GM18951 (cell line): ENCODE data around the gene AK8.

Experiments used
- POLR2A ChIP-seq: IDR thresholded peaks from 4 replicates; pipeline ENCODE4 v1.6.1; 2011; ENCODE audit warnings: mild to moderate bottlenecking; ENCODE audit not compliant: insufficient read length, insufficient read depth; ENCODE audit errors: extremely low read depth
- in situ Hi-C: fragments of 300-500 bp; cut with MboI; formaldehyde crosslinking; loops from one replicate; pipeline ENCODE4 v1.12.0; 2022; ENCODE audit warnings: low sequenced_read_pairs, mixed read lengths, inconsistent platforms; ENCODE audit not compliant: unreplicated experiment

The AK8 gene

DNA sequence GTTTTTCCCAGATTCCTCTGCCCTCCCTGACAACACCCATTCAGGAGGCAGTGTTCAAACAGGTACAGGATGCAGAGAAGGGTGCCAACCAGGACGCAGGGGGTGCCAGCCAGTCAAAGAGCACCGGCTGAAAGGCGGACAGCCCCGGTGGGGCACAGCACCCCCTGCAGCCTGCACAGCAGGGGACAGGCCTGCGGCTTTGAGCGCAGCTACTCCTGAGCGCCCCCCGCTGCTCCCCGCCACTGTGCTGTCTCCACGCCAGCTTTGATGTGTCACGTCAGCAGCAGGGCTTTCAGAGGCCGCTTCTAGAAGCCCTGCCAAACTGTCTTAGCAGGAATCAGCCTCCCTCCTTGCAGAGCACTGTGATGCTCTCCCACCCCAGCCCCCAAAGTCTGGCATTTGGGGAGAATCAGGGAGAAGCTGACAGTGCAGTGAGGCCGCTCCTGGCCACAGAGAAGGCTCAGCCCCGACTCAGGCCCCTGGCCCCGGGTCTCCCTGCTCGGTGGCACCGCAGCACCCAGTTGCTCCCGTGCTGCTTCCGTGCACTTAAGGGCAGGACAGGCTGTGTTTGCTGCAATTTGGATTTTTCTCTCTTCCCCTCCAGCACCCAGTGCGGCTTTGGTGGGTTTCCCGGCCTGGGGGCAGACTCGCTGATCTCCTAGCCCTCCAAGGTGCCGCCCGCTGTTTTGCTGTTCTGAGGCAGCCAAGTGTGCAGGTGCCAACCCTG, 20.3 kb downstream of the AK8 start:
- in situ Hi-C loops: no loop called here
- TF ChIP-seq POLR2A: no peak

DNA sequence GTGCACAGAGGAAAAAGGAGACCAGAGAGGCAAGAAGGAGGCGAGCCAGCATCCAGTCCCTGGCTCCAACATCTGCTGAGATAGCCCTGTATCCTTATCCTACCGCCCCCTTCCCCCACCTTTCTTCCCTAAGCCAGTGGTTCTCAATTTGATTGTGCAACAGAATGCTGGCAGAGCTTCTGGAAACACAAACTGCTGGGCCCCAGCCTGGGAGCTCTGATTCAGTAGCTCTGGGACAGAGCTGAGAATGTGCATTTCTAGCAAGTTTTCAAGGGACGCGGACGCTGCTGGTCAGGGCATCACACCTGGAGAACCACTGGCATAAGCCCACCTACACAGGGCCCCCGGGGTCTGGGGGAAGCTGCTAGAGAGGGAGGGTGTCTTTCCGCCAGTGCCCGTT, 21.1 kb downstream of the AK8 start:
- in situ Hi-C loops: no loop called here
- TF ChIP-seq POLR2A: no peak

DNA sequence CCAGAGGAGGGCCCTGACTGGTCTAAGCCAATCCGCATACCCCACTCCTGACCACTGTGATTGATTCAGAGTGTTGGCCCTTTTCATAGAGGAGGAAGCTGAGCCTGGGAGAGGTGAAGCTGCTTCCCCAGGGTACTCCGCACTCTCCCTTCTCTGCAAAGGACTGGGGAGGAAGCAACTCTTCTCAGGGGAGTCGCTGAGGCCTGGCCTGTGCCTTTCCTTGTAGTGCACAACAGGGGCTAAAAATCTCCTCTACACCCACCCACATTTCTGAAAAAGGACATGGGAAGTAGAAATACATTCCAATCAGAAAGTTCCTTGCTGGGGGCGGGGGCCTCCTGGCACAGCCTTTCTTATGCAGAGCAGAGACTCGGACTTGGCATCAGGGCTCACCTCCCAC, 22.2 kb downstream of the AK8 start:
- TF ChIP-seq POLR2A: no peak
- in situ Hi-C loops: no loop called here

DNA sequence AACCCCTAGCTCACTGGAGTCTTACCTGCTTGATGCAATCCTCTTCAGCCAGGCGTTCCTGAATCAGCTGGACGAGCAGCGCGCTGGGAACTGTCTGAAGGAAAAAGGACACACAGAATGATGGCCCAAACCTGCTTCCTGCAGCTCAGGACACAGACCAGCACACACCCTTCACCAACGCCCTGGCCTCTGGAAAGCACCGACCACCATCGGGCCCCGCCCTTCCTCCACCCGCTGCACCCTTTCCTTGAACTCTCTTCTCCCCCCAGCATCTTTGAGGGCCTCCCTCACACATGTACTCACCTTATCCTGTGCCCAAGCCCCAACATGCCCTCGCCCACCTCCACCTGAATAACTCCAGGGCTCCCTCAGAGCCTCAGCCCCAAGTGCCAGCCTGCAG, 23.3 kb downstream of the AK8 start:
- in situ Hi-C loops: no loop called here
- TF ChIP-seq POLR2A: no peak

DNA sequence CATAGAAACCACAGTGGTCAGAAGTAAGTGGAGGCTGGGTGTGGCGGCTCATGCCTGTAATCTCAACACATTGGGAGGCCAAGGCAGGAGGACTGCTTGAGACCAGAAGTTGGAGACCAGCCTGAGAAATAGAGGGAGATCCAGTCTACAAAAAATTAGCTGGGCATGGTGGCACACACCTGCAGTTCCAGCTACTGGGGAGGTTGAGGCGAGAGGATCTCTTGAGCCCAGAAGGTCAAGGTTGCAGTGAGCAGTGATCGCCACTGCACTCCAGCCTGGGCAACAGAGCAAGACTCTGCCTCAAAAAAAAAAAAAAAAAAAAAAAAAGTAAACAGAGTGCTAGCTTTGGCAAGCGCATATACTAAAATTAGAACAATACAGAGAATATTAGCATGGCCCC, 24.6 kb downstream of the AK8 start:
- no peak for TF ChIP-seq POLR2A
- in situ Hi-C loops: no loop called here

DNA sequence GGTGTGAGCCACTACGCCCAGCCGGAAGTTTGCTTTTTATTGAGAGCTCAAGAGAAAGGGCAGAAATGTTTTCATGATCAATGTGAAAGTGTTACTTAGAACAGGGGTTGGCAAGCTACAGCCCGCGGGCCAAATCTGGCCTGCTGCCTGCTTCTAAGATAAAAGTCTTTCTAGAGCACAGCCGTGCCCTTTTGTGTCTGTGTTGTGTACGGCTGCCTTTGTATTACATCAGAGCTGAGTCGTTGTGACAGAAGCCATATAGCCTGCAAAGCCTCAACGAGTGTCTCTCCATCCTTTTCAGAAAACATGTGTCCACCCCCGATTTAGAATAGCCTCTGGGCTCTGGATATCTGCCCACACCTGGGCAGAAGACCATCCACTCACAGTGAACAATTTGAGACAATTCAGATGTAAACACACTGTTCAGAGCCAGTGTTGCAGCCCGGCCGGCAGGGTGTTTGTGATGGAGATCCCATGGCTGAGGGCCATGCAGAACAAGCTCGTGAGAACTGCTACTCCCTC, 28.8 kb downstream of the AK8 start:
- TF ChIP-seq POLR2A: no peak
- in situ Hi-C loops: no loop called here

DNA sequence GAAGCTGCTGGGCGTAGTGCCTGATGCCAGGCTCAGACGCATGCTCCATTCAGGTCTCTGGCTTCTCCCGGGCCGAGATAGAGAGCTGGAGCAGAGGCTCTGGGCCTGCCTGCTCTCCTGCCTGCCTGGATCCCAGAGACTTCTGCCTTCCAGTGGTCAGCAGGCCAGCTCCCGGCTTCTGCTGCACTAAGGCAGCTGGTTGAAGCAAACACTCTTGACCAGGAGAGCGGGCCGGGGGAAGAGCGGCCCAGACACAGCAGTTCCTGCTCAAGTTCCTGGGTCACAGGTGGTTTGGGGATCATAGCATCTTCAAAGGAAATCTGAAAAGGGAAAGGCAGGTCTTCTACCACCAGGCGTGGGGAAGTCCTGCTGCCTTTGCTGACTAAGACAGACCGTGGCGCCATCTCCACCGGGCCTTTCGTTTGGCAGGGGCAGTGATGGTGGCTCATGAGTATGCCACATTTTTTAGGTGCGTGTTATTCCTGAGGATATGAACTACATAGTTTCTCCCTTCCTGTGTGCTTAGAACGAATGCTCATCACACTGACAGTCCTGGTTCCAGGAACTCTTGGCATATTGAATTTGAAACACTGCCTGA, 31.1 kb downstream of the AK8 start:
- no peak for TF ChIP-seq POLR2A
- in situ Hi-C loops: no loop called here

DNA sequence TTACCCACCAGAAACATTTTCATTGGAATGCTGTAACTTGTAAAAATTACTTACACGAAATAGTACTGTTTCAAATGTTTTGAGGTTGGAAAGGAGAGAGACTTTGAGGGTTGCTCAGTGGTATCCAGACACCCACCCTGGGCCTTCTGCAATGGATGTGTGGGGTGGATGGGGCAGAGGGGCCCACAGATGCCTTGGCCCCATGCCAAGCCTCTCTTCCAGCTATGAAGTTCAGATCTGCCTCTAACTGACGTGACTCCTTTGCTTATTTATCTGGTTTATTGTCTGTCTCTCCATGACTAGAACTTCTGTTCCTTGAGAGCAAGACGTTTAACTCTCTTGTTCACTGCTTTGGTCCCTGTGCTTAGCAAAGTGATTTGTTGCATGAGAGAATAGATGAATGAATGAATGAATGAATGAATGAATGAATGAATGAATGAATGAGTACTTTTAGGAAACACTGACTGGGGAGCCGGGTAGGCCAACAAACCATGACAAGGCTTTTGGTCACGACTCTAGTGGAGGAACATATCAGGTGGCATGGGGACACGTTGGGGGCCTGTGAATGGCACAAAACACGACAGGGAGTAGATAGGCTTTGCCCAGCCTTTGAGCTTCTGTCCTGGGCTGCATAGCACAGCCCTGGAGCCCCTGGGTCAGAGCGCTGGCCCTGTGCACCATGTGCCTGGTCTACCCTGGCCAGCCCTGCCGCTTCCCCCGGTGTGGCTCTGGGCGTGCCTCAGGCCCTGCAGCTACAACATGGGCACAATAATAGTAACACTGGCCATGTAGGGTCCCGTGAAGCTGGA, 31.8 kb downstream of the AK8 start:
- in situ Hi-C loops: no loop called here

DNA sequence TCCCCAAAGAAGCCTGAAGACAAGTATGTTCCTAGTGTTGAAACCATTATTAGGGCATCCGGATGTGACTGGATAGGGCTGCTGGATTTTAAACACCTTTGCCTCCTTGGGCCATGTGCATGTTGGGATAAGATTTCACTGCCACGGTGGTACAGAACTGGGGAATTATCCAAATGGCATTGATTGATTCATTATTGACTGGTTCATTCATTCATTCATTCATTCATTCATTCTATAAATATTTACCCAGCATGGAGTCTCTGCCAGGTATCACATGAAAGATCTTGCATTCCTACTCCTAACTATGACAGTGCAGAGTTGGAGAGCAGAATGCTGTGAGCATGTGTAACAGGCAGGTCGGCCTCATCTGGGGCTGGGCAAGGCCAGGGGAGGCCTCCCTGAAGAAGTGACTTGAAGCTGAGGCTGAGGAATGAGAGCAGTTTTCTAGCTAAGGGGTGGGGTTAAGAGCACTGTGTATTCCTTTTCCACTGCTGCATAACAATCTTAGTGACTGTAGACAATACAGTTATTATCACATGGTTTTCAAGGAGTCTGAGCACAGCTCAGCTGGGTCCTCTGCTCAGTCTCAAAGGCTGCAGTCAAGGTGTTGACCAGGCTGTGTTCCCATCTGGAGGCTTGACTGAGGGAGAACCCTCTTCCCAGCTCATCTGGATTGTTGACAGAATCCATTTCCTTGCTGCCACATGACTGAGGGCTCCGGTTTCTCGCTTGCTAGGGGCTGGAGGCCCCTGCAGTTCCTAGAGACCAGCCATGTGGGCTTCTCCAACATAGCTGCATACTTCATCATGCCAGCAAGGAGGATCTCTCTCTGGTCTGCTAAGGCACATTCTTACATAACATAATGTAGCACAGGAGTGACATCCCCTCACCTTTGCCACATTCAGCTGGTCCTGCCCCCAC, 35.7 kb downstream of the AK8 start:
- in situ Hi-C loops: no loop called here
- TF ChIP-seq POLR2A: no peak

More for the DNA sequence above, 31.8 kb downstream of the AK8 start:
- no peak for TF ChIP-seq POLR2A

DNA sequence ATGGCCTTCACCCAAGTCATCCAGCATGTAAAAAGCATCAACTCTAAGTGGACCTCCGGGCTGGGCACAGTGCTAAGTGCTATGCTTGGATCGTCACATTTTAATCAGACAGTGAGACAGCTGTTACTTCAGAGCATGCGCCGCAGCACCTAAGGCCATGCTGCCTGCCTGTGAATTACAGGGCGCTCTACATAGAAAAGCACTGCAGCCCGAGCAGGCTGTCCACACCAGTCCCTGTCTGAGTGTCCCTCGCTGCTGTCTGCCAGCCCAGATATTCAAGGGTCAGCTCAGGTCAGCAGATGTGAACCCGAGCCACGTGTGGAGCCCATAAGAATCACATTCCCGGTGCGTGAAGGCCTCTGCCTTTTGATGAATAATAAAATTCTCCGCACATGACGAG, 37.1 kb downstream of the AK8 start:
- TF ChIP-seq POLR2A: no peak
- in situ Hi-C loops: no loop called here

DNA sequence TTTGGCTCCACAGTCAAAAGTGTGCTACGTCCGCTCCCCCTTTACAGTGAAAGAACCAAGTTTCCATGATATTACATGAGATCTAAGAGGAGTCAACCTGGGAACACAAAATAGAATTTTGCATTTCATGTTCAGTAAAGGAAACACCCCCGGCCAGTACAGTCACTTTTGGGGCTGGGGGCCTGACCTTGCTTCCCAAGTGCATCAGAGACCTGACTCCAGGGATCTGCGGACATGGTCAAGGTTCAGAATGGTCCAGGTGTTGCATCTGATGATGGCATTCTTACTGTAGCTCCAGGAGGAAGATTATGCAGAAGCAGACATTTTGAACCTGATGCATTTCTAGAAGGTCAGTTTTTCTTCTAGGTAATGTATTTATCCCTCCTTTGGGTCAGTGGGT, 39.8 kb downstream of the AK8 start:
- in situ Hi-C loops: no loop called here
- no peak for TF ChIP-seq POLR2A

DNA sequence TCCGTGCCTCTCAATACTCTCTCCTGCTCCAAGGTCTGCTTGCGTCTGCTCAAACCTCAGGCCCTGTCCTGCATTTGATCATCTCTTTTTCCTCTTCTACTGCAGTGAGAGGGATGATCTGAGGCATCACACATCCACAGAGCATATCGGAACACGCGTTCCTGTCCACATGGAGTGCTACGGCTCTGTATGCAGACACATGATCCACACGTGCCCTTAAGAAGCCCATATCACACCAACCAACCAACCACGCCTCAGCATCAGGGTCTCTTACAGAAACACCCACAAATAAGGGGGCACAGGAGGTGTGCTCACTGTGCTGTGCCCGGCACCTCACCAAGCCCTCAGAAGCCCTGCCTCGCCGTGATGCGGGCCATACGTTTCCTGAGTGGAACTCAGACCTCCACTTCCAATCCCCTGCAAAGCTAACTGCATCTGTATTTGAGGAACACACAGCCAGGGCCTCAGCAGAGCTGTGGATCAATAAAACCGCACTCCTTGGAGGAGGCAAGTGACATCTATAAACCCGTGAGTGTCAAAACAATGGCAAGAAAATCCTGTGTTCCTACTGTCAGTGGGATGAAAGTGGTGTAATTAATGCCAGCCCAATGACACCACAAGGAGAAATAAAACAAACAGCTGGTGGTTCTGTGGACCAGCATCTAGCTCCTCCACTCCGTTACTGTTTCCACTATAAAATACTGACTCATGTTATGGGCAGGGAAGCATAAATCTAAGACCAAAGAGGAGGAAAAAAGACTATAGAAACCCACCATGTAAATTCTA, 40.4 kb downstream of the AK8 start:
- in situ Hi-C loops: no loop called here
- TF ChIP-seq POLR2A: no peak
